Spleen (tissue), 11 donors: ENCODE results near the gene CHRNA7. TPM values are rescaled to one million over a fixed set of nuclear protein-coding genes. Genes with fewer than 3 reads are reported as not detected.

Source experiments
- DNase-seq: peaks from one replicate; pipeline ENCODE4 v3.0.0-alpha.2; 2020
- H3K27ac ChIP-seq, 8 donors: fragments of 200-600 bp; sonication (generic) in 7 of 8; 1 replicate in 4 of 8; 2 replicates in 4 of 8; pipeline versions ENCODE4 v1.5.0 to v1.8.0; 2016 to 2021; ENCODE audit warnings: inconsistent platforms in 4 of 8, mild to moderate bottlenecking in 4 of 8, moderate library complexity in 1 of 8
- H3K27me3 ChIP-seq, 7 donors: fragments of 200-600 bp; sonication (generic) in 6 of 7; replicated peaks in 1 of 7; 1 replicate in 4 of 7; 2 replicates in 3 of 7; pipeline versions ENCODE4 v1.5.0 to v1.8.0; 2016 to 2021; ENCODE audit warnings: inconsistent platforms in 3 of 7, mild to moderate bottlenecking in 1 of 7
- H3K36me3 ChIP-seq, 6 donors: fragments of 200-600 bp; sonication (generic) in 5 of 6; 1 replicate in 4 of 6; 2 replicates in 2 of 6; pipeline versions ENCODE4 v1.5.0 to v1.8.0; 2016 to 2021; ENCODE audit warnings: inconsistent platforms in 2 of 6
- H3K4me1 ChIP-seq, 6 donors: fragments of 200-600 bp; sonication (generic) in 5 of 6; 1 replicate in 3 of 6; 2 replicates in 3 of 6; pipeline versions ENCODE4 v1.5.0 to v1.8.0; 2016 to 2021; ENCODE audit warnings: inconsistent platforms in 3 of 6
- H3K4me3 ChIP-seq, 8 donors: fragments of 200-600 bp; sonication (generic) in 7 of 8; 1 replicate in 4 of 8; 2 replicates in 4 of 8; pipeline versions ENCODE4 v1.5.0 to v1.8.0; 2016 to 2021; ENCODE audit warnings: inconsistent platforms in 4 of 8, mild to moderate bottlenecking in 4 of 8, moderate library complexity in 2 of 8
- H3K9me3 ChIP-seq, 8 donors: fragments of 200-600 bp; sonication (generic) in 7 of 8; 1 replicate in 4 of 8; 2 replicates in 4 of 8; pipeline versions ENCODE4 v1.5.0 to v1.8.0; 2016 to 2021; ENCODE audit warnings: inconsistent platforms in 4 of 8
- POLR2A ChIP-seq, 3 donors: fragments of 450-650 bp; IDR thresholded peaks; one replicate each; pipeline ENCODE4 v1.5.1; 2017; ENCODE audit warnings: antibody characterized with exemption in 3 of 3, mild to moderate bottlenecking in 1 of 3
- POLR2AphosphoS5 ChIP-seq, 3 donors: sonication (generic); formaldehyde crosslinking; IDR thresholded peaks; one replicate each; pipeline ENCODE4 v1.5.1; 2017; ENCODE audit warnings: antibody characterized with exemption in 3 of 3
- WGBS, 5 donors: extraction: QIAGEN DNeasy Blood & Tissue Kit in 3 of 5; methylation state at CpG; one replicate each; pipeline versions ENCODE4 v1.1.5 to v1.1.7; 2013 to 2018; 5-methylcytosine and 5-hydroxymethylcytosine counted together
- intact Hi-C: fragments of 100-400 bp; cut with DNase I; formaldehyde crosslinking; loops from one replicate; pipeline ENCODE4 v1.15.0; 2023; ENCODE audit warnings: low total_unique reads
- polyA plus RNA-seq, 3 donors: library from polyadenylated mRNA; stranded (reverse); fragments of 200-250 nt; gene quantifications; one replicate each; pipeline ENCODE4 v1.2.1, GENCODE V29; 2013
- total RNA-seq, 7 donors: library from RNA; depleted of rRNA in 3 of 7; stranded (reverse); fragments of >200 nt in 3 of 7; fragmentation: NEBNext Ultra II Directional in 4 of 7; extraction: Animal tissue kit (Norgen Biotek cat#: 25700) in 4 of 7; gene quantifications; one replicate each; pipeline versions ENCODE4 v1.1.0 to v1.2.1, GENCODE V29; 2016 to 2021
- TF ChIP-seq, protein P1 (sequence below), 11 experiments: fragments of 200-600 bp in 7 of 11; fragments of 450-650 bp in 4 of 11; sonication (generic) in 4 of 11; IDR thresholded peaks in 8 of 11; conservative IDR thresholded peaks in 3 of 11; 1 replicate in 7 of 11; 2 replicates in 4 of 11; pipeline versions ENCODE4 v1.4.0 to v1.8.0; 2016 to 2021; ENCODE audit warnings: antibody characterized with exemption in 11 of 11, inconsistent platforms in 4 of 11, mild to moderate bottlenecking in 1 of 11
- donor health status: healthy with polysubstance abuse.
- donor health status: DM: no; HTN: no; CAD: no; lungs with moderate emphysema.
- donor health status: DM: no; HTN: no; CAD: no.
- donor health status: Bipolar disorder and iron deficiency.
- donor health status: healthy.
- donor health status: DM: no; HTN: no; CAD: no.
- donor health status: DM: yes; HTN: yes; CAD: no.

Gene CHRNA7
- total and polyA plus RNA-seq, 10 donors: 0.63 to 11.0 (median 5.3) TPM

DNA sequence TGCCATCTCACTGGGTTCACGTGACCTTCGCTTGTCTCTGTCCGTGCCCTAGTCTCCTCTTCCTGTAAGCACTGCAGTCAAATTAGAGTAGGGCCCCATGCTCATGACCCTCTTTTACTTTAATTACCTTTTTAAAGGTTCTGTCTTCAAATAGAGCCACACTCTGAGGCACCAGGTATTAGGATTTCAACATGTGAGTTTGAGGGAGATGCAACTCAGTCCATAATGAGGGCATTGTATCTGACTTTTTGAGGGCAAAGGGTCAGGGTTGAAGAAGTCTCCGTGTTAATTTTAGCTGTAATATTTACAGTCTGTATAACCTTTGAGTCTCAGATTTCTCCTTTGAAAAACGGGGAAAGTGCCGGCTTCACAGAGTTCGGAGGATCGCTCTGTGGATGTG is 82.9 kb downstream of the CHRNA7 start:
- TF ChIP-seq, protein P1, sequence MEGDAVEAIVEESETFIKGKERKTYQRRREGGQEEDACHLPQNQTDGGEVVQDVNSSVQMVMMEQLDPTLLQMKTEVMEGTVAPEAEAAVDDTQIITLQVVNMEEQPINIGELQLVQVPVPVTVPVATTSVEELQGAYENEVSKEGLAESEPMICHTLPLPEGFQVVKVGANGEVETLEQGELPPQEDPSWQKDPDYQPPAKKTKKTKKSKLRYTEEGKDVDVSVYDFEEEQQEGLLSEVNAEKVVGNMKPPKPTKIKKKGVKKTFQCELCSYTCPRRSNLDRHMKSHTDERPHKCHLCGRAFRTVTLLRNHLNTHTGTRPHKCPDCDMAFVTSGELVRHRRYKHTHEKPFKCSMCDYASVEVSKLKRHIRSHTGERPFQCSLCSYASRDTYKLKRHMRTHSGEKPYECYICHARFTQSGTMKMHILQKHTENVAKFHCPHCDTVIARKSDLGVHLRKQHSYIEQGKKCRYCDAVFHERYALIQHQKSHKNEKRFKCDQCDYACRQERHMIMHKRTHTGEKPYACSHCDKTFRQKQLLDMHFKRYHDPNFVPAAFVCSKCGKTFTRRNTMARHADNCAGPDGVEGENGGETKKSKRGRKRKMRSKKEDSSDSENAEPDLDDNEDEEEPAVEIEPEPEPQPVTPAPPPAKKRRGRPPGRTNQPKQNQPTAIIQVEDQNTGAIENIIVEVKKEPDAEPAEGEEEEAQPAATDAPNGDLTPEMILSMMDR (IDR thresholded peaks at IDR 0.05 in 8 of 11, conservative IDR thresholded peaks at IDR 0.05 in 3 of 11): no peak
- TF ChIP-seq POLR2A (IDR thresholded peaks at IDR 0.05): no peak
- 84 to 90% (median 86%) methylated on average over 8 of the region's 8 CpGs for WGBS, 5 donors
- intact Hi-C loops: no loop called here
- no peak overlapping the region for H3K4me3 ChIP-seq
- no peaks in the 10 kb centered on the region for H3K36me3 ChIP-seq
- H3K27ac ChIP-seq: no peak overlapping the region
- peaks cover 0 to 13% (median 0%) of the 10 kb centered on the region in 7 donors for H3K27me3 ChIP-seq
- DNase-seq: no peak
- H3K9me3 ChIP-seq: no peaks in the 10 kb centered on the region
- H3K4me1 ChIP-seq: no peaks in the 10 kb centered on the region

DNA sequence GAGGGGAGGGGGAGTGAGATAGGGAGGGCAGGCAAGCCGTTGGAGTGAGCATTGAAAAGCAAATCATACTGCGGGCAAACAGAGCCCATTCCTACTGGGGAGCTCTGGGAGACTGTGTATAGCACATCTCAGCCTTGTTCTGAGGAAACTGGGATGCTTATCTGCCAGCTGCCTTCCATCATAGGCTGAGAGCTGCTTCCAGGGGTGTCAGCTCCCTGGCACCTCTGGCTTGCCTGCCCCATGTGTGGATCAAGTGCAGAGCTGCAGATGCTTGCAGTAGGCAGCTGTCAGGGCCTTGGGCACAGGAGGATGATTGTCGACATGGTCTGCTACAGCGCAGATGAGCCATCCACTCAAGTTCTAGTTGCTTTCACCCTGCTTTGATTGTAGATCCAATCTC is 86.8 kb downstream of the CHRNA7 start:
- WGBS, 5 donors: 61 to 80% (median 77%) methylated on average over 4 of the region's 4 CpGs
- intact Hi-C loops: no loop called here
- H3K27ac ChIP-seq: no peak overlapping the region

DNA sequence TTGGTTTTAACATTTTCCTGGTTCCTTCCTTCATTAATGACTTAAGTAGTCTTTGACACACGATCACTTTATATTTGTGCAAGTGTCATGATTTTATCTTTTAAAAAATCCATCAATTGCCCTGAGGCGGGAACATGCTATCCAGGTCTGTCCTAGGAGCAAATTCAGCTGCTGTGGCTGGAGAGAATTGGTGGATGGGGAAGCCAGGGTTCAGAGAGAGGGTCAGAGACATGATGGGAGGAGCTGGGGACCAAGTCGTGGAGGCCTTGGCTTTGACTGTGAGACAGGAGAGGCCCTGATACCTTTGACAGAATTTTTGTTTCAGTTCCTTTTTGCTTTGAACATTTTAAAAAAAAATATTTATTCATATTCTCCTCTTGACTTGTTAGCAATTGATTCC is 89.0 kb downstream of the CHRNA7 start:
- Histone ChIP-seq H3K4me3 (no peak overlapping the region), H3K27me3 (peaks cover 0 to 5% (median 0%) of the 10 kb centered on the region in 7 donors), H3K4me1 (peaks cover 0 to 13% (median 0%) of the 10 kb centered on the region in 6 donors), H3K36me3 (no peaks in the 10 kb centered on the region), H3K9me3 (no peaks in the 10 kb centered on the region), H3K27ac (no peak overlapping the region)
- WGBS, 5 donors: 59 to 77% (median 72%) methylated on average over 3 of the region's 3 CpGs
- DNase-seq: peak; percentile 15
- intact Hi-C loops: no loop called here
- TF ChIP-seq, protein P1 (IDR thresholded peaks at IDR 0.05 in 8 of 11, conservative IDR thresholded peaks at IDR 0.05 in 3 of 11): no peak
- TF ChIP-seq POLR2AphosphoS5 (IDR thresholded peaks at IDR 0.05): no peak
- no peak for TF ChIP-seq POLR2A (IDR thresholded peaks at IDR 0.05)

More for the DNA sequence above, 86.8 kb downstream of the CHRNA7 start:
- H3K27me3 ChIP-seq: peaks cover 0 to 5% (median 0%) of the 10 kb centered on the region in 7 donors
- DNase-seq: peak; percentile 39
- TF ChIP-seq POLR2A (IDR thresholded peaks at IDR 0.05) (no peak), POLR2AphosphoS5 (IDR thresholded peaks at IDR 0.05) (no peak)
- TF ChIP-seq, protein P1 (IDR thresholded peaks at IDR 0.05 in 8 of 11, conservative IDR thresholded peaks at IDR 0.05 in 3 of 11): no peak
- H3K36me3 ChIP-seq: no peaks in the 10 kb centered on the region
- no peaks in the 10 kb centered on the region for H3K9me3 ChIP-seq
- no peak overlapping the region for H3K4me3 ChIP-seq
- H3K4me1 ChIP-seq: peaks cover 0 to 13% (median 0%) of the 10 kb centered on the region in 6 donors

DNA sequence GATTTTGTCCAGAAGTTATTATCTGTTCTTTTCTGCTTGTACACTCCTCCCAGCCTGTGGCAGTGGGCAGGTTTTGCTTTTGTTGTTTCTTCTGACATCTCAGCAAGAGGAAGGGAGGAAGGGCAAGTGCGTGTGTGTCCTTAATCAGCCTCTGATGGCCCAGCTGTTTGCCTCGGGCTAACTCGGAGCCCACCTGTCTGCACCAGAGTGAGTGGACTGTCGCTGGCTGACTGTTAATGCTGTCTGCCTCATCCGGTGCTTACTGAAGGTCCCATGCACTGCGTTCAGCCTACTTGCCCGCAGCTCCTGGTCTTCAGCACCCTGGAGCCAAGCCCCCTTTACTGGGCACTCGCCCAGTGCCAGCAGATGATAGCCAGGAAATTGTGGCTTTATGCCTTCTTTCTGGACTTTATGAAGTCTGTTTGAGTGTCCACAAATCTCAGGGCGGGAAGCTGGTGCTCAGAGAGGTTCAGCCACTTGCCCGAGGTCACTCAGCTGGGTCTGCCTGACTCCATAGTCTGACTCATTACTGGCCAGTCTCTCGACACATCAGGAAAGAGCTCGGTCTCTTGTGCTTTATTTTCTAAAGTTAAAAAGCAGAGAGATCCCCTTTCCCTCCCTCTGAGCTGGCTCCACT is 89.5 kb downstream of the CHRNA7 start:
- Histone ChIP-seq H3K36me3 (no peaks in the 10 kb centered on the region), H3K4me3 (no peak overlapping the region), H3K27me3 (peaks cover 0 to 5% (median 0%) of the 10 kb centered on the region in 7 donors), H3K9me3 (no peaks in the 10 kb centered on the region), H3K27ac (no peak overlapping the region), H3K4me1 (peaks cover 0 to 13% (median 0%) of the 10 kb centered on the region in 6 donors)
- 59 to 73% (median 68%) methylated on average over 12 of the region's 12 CpGs for WGBS, 5 donors
- intact Hi-C loops: no loop called here
- DNase-seq: peak; percentile 60
- TF ChIP-seq POLR2A (IDR thresholded peaks at IDR 0.05) (no peak), POLR2AphosphoS5 (IDR thresholded peaks at IDR 0.05) (no peak)
- TF ChIP-seq, protein P1 (IDR thresholded peaks at IDR 0.05 in 8 of 11, conservative IDR thresholded peaks at IDR 0.05 in 3 of 11): no peak
